ENCODE results near the gene CYB5R4. TPM values are rescaled to one million over a fixed set of nuclear protein-coding genes. Genes with fewer than 3 reads are reported as not detected.

CYB5R4 gene
- total and polyA plus RNA-seq, 2 experiments from 2014 or later: 10.3 to 10.7 TPM

- TF ChIP-seq CTCF (IDR thresholded peaks at IDR 0.05; ENCODE audit: poor library complexity) (no peak), EZH2 (IDR thresholded peaks at IDR 0.05; ENCODE audit: borderline replicate concordance) (no peak), EZH2phosphoT487 (IDR thresholded peaks at IDR 0.05; ENCODE audit: low read depth, severe bottlenecking, unreplicated experiment) (no peak)
- no peak overlapping the region for H3K27ac ChIP-seq
- peaks cover 5% of the 10 kb centered on the region for H3K27me3 ChIP-seq
- H3K9me2 ChIP-seq (replicated peaks; ENCODE audit: insufficient read depth): no peaks in the 10 kb centered on the region
- H3K4me2 ChIP-seq: peak overlapping the region; percentile 84
- no peak overlapping the region for H2AFZ ChIP-seq
- DNase-seq (ENCODE audit: low spot score): no peak
- no peaks in the 10 kb centered on the region for H3K36me3 ChIP-seq (replicated peaks; ENCODE audit: insufficient read depth, low read depth)
- H3K4me3 ChIP-seq: peak overlapping the region; percentile 76
- no peaks in the 10 kb centered on the region for H3K9me3 ChIP-seq (ENCODE audit: low read depth)
- peaks cover 4% of the 10 kb centered on the region for H3K4me1 ChIP-seq (ENCODE audit: insufficient read depth)
- 81% methylated on average over 8 of the region's 8 CpGs for WGBS (ENCODE audit: low lambda C conversion rate, missing lambda C conversion rate)
- H4K20me1 ChIP-seq (ENCODE audit: insufficient read depth, poor library complexity, severe bottlenecking): no peaks in the 10 kb centered on the region
- H3K79me2 ChIP-seq: peaks cover 42% of the 10 kb centered on the region
These were observed 1.4 kb downstream of the CYB5R4 start for GRCh38 chr6:83860782-83861495.

- 66% methylated on average over 4 of the region's 4 CpGs for WGBS (ENCODE audit: low lambda C conversion rate, missing lambda C conversion rate)
- Histone ChIP-seq H3K4me3 (no peak overlapping the region), H3K9me2 (replicated peaks; ENCODE audit: insufficient read depth) (no peaks in the 10 kb centered on the region), H3K27me3 (no peaks in the 10 kb centered on the region), H3K79me2 (peaks cover 42% of the 10 kb centered on the region), H4K20me1 (ENCODE audit: insufficient read depth, poor library complexity, severe bottlenecking) (no peaks in the 10 kb centered on the region), H2AFZ (no peak overlapping the region), H3K4me1 (ENCODE audit: insufficient read depth) (peaks cover 4% of the 10 kb centered on the region), H3K36me3 (replicated peaks; ENCODE audit: insufficient read depth, low read depth) (no peaks in the 10 kb centered on the region), H3K27ac (no peak overlapping the region), H3K4me2 (no peak overlapping the region), H3K9me3 (ENCODE audit: low read depth) (no peaks in the 10 kb centered on the region)
- TF ChIP-seq EZH2phosphoT487 (IDR thresholded peaks at IDR 0.05; ENCODE audit: low read depth, severe bottlenecking, unreplicated experiment) (no peak), EZH2 (IDR thresholded peaks at IDR 0.05; ENCODE audit: borderline replicate concordance) (no peak), CTCF (IDR thresholded peaks at IDR 0.05; ENCODE audit: poor library complexity) (no peak)
- DNase-seq (ENCODE audit: low spot score): no peak
These were observed 3.4 kb downstream of the CYB5R4 start for GRCh38 chr6:83862776-83863471.

- no peak overlapping the region for H3K4me2 ChIP-seq
- no peaks in the 10 kb centered on the region for H3K36me3 ChIP-seq (replicated peaks; ENCODE audit: insufficient read depth, low read depth)
- no peak for DNase-seq (ENCODE audit: low spot score)
- no peaks in the 10 kb centered on the region for H4K20me1 ChIP-seq (ENCODE audit: insufficient read depth, poor library complexity, severe bottlenecking)
- H3K9me2 ChIP-seq (replicated peaks; ENCODE audit: insufficient read depth): no peaks in the 10 kb centered on the region
- H3K27ac ChIP-seq: no peak overlapping the region
- no peak for TF ChIP-seq EZH2phosphoT487 (IDR thresholded peaks at IDR 0.05; ENCODE audit: low read depth, severe bottlenecking, unreplicated experiment)
- TF ChIP-seq EZH2 (IDR thresholded peaks at IDR 0.05; ENCODE audit: borderline replicate concordance): no peak
- TF ChIP-seq CTCF (IDR thresholded peaks at IDR 0.05; ENCODE audit: poor library complexity): no peak
- H3K4me1 ChIP-seq (ENCODE audit: insufficient read depth): no peaks in the 10 kb centered on the region
- H3K9me3 ChIP-seq (ENCODE audit: low read depth): no peaks in the 10 kb centered on the region
- peaks cover 19% of the 10 kb centered on the region for H3K79me2 ChIP-seq
- H3K4me3 ChIP-seq: no peak overlapping the region
- no peak overlapping the region for H2AFZ ChIP-seq
- no peaks in the 10 kb centered on the region for H3K27me3 ChIP-seq
These were observed 7.6 kb downstream of the CYB5R4 start for GRCh38 chr6:83867043-83867442.

Data from hepatocyte (in vitro differentiated cells).